GM12873 (cell line): ENCODE results near the gene DNM1L.

Experiments used
- CTCF ChIP-seq: IDR thresholded peaks from 2 replicates; pipeline ENCODE4 v1.5.1; 2012; ENCODE audit warnings: low read depth, mild to moderate bottlenecking, moderate library complexity, low read length, control low read depth; ENCODE audit not compliant: insufficient read depth; ENCODE audit errors: missing control alignments

Gene DNM1L

GRCh38 chr12:32789916-32790315 is 110.8 kb downstream of the DNM1L start:
- TF ChIP-seq CTCF = no peak

- no peak for TF ChIP-seq CTCF
Measured at GRCh38 chr12:32794281-32794680, 115.2 kb downstream of the DNM1L start.
